OCI-LY3 (cell line): ENCODE results near the gene ZNF665.

Experiments used
- EZH2phosphoT487 ChIP-seq: fragments of 200-600 bp; shearing (Covaris generic); IDR thresholded peaks from 2 replicates; pipeline ENCODE4 v1.6.1; 2018; ENCODE audit warnings: antibody characterized with exemption, mixed run types, low read depth
- TF ChIP-seq, protein P1 (sequence below): fragments of 200-600, 300-600 bp; sonication (generic); IDR thresholded peaks from 2 replicates; pipeline ENCODE4 v1.5.1; 2014; ENCODE audit warnings: antibody characterized with exemption, low read length, low read depth

GRCh38 chr19:53237114-53237777, 44.1 kb upstream of the ZNF665 start:
- TF ChIP-seq, protein P1, sequence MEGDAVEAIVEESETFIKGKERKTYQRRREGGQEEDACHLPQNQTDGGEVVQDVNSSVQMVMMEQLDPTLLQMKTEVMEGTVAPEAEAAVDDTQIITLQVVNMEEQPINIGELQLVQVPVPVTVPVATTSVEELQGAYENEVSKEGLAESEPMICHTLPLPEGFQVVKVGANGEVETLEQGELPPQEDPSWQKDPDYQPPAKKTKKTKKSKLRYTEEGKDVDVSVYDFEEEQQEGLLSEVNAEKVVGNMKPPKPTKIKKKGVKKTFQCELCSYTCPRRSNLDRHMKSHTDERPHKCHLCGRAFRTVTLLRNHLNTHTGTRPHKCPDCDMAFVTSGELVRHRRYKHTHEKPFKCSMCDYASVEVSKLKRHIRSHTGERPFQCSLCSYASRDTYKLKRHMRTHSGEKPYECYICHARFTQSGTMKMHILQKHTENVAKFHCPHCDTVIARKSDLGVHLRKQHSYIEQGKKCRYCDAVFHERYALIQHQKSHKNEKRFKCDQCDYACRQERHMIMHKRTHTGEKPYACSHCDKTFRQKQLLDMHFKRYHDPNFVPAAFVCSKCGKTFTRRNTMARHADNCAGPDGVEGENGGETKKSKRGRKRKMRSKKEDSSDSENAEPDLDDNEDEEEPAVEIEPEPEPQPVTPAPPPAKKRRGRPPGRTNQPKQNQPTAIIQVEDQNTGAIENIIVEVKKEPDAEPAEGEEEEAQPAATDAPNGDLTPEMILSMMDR = no peak
- TF ChIP-seq EZH2phosphoT487 = no peak
